Lower leg skin (tissue), 4 donors: ENCODE measurements around the gene CCAR1. TPM values are rescaled to one million over a fixed set of nuclear protein-coding genes. Genes with fewer than 3 reads are reported as not detected.
"Not testable (repeated sequence)": the region's sequence is repeated elsewhere in the genome, so short reads cannot be mapped to it uniquely, and the experiment has no call there.

Experiments used
- DNase-seq, 2 donors: peaks; one replicate each; pipeline ENCODE4 v3.0.0-alpha.2; 2019; ENCODE audit warnings: low spot score in 2 of 2
- H3K4me3 ChIP-seq: fragments of 200-600 bp; sonication (generic); 2 replicates; pipeline ENCODE4 v1.5.1; 2017; ENCODE audit warnings: mild to moderate bottlenecking, low read depth; ENCODE audit not compliant: poor library complexity, severe bottlenecking
- POLR2A ChIP-seq, 2 donors: fragments of 450-650 bp; IDR thresholded peaks; one replicate each; pipeline ENCODE4 v1.6.1; 2016 to 2017; ENCODE audit warnings: antibody characterized with exemption in 2 of 2, mild to moderate bottlenecking in 1 of 2, moderate library complexity in 1 of 2
- WGBS, 2 donors: methylation state at CpG; one replicate each; pipeline ENCODE4 v1.1.5; 2018; 5-methylcytosine and 5-hydroxymethylcytosine counted together
- intact Hi-C: fragments of 100-400 bp; cut with DNase I; formaldehyde crosslinking; loops from one replicate; pipeline ENCODE4 v1.15.0; 2023; ENCODE audit warnings: low total_unique reads
- total RNA-seq, 4 donors: library from RNA; depleted of rRNA; stranded (reverse); fragments of >200 nt; gene quantifications; one replicate each; pipeline ENCODE4 v1.1.0, GENCODE V29; 2016
- TF ChIP-seq, protein P1 (sequence below), 3 donors: fragments of 450-650 bp; IDR thresholded peaks; one replicate each; pipeline ENCODE4 v1.5.1; 2016; ENCODE audit warnings: antibody characterized with exemption in 3 of 3, mild to moderate bottlenecking in 3 of 3, moderate library complexity in 2 of 3

The CCAR1 gene
- total RNA-seq, 4 donors from 2014 or later: 19.1 to 41.4 (median 28.9) TPM

DNA sequence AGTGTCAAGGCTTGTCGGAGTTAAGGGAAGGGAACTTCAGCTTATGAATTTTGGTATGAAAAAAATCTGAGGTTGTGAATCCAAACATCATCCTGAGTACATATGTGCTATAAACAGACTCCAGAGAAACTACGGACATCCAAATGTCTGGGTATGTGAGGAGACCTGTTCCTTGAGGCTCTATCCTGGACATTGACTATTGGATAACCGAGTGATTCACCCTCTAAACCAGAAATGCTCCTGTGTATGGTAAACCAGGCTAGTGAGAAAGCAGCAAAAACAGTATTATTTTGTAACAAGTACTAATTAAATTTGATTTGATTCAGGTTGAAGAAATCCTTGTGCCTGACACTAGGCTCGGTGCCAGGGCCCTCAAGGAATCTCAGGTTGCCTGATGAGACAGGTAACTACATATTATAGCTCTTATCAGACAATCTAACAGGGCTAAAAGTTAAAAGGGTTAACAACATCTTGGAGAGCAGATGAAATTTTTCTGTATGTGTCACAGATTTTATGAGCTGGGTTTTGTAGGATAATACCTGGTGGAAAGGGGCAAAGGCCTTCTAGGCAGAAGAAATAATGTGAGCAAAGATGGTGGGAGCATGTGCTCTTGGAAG is 95.9 kb downstream of the CCAR1 start:
- WGBS, 2 donors: 39 to 42% methylated on average over 4 of the region's 4 CpGs
- no peak overlapping the region for H3K4me3 ChIP-seq
- intact Hi-C loops: no loop called here
- DNase-seq: no peak
- TF ChIP-seq, protein P1, sequence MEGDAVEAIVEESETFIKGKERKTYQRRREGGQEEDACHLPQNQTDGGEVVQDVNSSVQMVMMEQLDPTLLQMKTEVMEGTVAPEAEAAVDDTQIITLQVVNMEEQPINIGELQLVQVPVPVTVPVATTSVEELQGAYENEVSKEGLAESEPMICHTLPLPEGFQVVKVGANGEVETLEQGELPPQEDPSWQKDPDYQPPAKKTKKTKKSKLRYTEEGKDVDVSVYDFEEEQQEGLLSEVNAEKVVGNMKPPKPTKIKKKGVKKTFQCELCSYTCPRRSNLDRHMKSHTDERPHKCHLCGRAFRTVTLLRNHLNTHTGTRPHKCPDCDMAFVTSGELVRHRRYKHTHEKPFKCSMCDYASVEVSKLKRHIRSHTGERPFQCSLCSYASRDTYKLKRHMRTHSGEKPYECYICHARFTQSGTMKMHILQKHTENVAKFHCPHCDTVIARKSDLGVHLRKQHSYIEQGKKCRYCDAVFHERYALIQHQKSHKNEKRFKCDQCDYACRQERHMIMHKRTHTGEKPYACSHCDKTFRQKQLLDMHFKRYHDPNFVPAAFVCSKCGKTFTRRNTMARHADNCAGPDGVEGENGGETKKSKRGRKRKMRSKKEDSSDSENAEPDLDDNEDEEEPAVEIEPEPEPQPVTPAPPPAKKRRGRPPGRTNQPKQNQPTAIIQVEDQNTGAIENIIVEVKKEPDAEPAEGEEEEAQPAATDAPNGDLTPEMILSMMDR (IDR thresholded peaks at IDR 0.05): no peak
- no peak for TF ChIP-seq POLR2A (IDR thresholded peaks at IDR 0.05)

- WGBS, 2 donors: 89 to 100% methylated on average over 1 of the region's 1 CpG
- DNase-seq, intact Hi-C loops, H3K4me3 ChIP-seq: not testable (repeated sequence)
These were observed 99.3 kb downstream of the CCAR1 start for GRCh38 chr10:68820359-68820758.

DNA sequence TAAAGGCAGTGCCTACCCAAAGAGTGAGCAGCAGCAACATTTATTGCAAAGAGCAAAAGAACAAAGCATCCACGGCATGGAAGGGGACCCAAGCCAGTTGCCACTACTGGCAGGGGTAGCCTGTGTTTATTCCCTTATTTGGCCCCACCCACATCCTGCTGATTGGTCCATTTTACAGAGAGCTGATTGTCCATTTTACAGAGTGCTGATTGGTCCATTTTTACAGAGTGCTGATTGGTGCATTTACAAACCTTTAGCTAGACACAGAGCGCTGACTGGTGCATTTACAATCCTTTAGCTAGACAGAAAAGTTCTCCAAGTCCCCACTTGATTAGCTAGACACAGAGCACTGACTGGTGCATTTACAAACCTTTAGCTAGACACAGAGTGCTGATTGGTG is 101.6 kb downstream of the CCAR1 start:
- intact Hi-C loops, DNase-seq, H3K4me3 ChIP-seq: not testable (repeated sequence)
- 92 to 96% methylated on average over 2 of the region's 2 CpGs for WGBS, 2 donors

DNA sequence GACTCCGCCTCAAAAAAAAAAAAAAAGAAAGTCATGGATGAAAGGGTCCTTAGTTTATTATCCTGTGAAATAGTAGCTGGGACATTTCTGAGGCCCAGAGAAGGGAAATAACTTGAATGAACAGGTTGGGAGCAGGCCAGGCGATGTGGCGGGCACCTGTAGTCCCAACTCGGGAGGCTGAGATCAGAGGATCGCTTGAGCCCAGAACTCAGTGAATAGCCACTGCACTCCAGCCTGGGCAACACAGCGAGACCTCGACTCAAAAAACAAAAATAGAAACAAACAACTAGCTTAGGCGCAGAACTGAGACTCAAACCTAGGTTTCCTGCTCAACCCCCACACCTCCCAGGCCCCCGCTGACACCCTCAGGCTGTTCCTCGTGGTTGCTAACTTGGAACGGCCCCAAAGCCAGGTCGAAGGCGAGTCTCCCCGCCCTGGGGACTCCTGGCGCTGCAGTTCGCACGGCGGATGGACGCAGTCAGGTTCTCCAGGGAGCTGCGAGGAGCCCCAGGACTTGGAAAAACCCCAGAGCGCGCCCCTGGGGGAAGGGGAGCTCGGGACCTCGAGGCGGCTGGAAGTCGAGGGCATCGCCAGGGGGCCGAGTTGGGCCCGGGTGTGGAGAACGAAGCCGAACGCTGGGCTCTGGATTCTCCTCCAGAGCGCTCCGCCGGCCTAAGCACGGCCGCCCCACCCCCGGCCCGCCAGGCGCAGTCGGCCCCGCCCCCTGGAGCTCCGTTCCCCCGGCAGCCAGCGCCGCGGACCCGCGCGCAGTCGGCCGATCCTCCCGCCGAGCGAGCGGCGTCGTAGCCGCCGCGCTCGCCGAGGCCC is 105.9 kb downstream of the CCAR1 start, which contains the start of gene STOX1:
STOX1 (plus strand) TSS at position 768 of the 828 bp plus-strand sequence. CDS start 93 bp downstream, outside the sequence.
- H3K4me3 ChIP-seq: peak within 1 kb of the TSS; percentile 42
- DNase-seq: peak in 1 of 2 donors; percentile 87
- TF ChIP-seq POLR2A (IDR thresholded peaks at IDR 0.05): no peak
- TF ChIP-seq, protein P1 (IDR thresholded peaks at IDR 0.05): no peak
- WGBS, 2 donors: 10 to 14% methylated on average over 22 to 33 of the region's 63 CpGs
- intact Hi-C loops: no loop called here

- WGBS, 2 donors: no CpG with 5 or more reads among the region's 58 CpGs
- intact Hi-C loops, DNase-seq: not testable (repeated sequence)
- peak overlapping the region; percentile 42 for H3K4me3 ChIP-seq
These were observed 106.5 kb downstream of the CCAR1 start for GRCh38 chr10:68827592-68827959.

GRCh38 chr10:68828083-68828601 is 107.1 kb downstream of the CCAR1 start:
- WGBS, 2 donors: 1 to 2% methylated on average over 10 to 13 of the region's 59 CpGs
- DNase-seq, intact Hi-C loops, H3K4me3 ChIP-seq: not testable (repeated sequence)

- TF ChIP-seq POLR2A (IDR thresholded peaks at IDR 0.05): no peak
- TF ChIP-seq, protein P1 (IDR thresholded peaks at IDR 0.05): no peak
- 79 to 80% methylated on average over 10 of the region's 10 CpGs for WGBS, 2 donors
- no peak overlapping the region for H3K4me3 ChIP-seq
- no peak for DNase-seq
- intact Hi-C loops: no loop called here
These were observed 107.8 kb downstream of the CCAR1 start for GRCh38 chr10:68828833-68829232.
